Neural progenitor cell (in vitro differentiated cells): Measurements from ENCODE around the gene TMEM179. TPM values are rescaled to one million over a fixed set of nuclear protein-coding genes. Genes with fewer than 3 reads are reported as not detected.

ENCODE experiments used
- DNase-seq: peaks from one replicate; pipeline ENCODE4 v3.0.0-alpha.2; 2016; ENCODE audit warnings: low spot score
- H2AFZ ChIP-seq: fragments of 200-600 bp; sonication (generic); replicated peaks from 2 replicates; pipeline ENCODE4 v1.6.1; 2016; ENCODE audit warnings: antibody characterized with exemption
- H3F3A ChIP-seq: fragments of 200-600 bp; sonication (generic); 2 replicates; pipeline ENCODE4 v1.6.1; 2016; ENCODE audit warnings: antibody characterized with exemption, low read depth
- H3K27ac ChIP-seq: fragments of 200-600 bp; sonication (generic); 2 replicates; pipeline ENCODE4 v1.5.1; 2016; ENCODE audit warnings: mild to moderate bottlenecking
- H3K27me3 ChIP-seq: fragments of 200-600 bp; sonication (generic); 2 replicates; pipeline ENCODE4 v1.6.1; 2016; ENCODE audit warnings: mild to moderate bottlenecking, moderate library complexity
- H3K36me3 ChIP-seq: fragments of 200-600 bp; sonication (generic); 2 replicates; pipeline ENCODE4 v1.5.1; 2016
- H3K4me1 ChIP-seq: fragments of 200-600 bp; sonication (generic); 2 replicates; pipeline ENCODE4 v1.6.1; 2016; ENCODE audit warnings: mixed run types
- H3K4me2 ChIP-seq: fragments of 200-600 bp; sonication (generic); 2 replicates; pipeline ENCODE4 v1.6.1; 2016
- H3K4me3 ChIP-seq: fragments of 200-600 bp; sonication (generic); 2 replicates; pipeline ENCODE4 v1.5.1; 2016
- H3K79me2 ChIP-seq: fragments of 200-600 bp; sonication (generic); 2 replicates; pipeline ENCODE4 v1.6.1; 2016; ENCODE audit warnings: low read depth
- H3K9ac ChIP-seq: fragments of 200-600 bp; sonication (generic); 2 replicates; pipeline ENCODE4 v1.6.1; 2016
- H3K9me3 ChIP-seq: fragments of 200-600 bp; sonication (generic); 2 replicates; pipeline ENCODE4 v1.5.1; 2016; ENCODE audit warnings: low read depth
- H4K20me1 ChIP-seq: fragments of 200-600 bp; sonication (generic); 2 replicates; pipeline ENCODE4 v1.6.1; 2016; ENCODE audit warnings: low read depth
- H3K27ac Mint-ChIP-seq: 3 replicates; pipeline ENCODE4 v1.8.0; 2021; ENCODE audit warnings: mixed read lengths
- H3K27me3 Mint-ChIP-seq: 2 replicates; pipeline ENCODE4 v1.8.0; 2022; ENCODE audit warnings: low read depth, mild to moderate bottlenecking, inconsistent platforms, moderate library complexity, mixed read lengths; ENCODE audit not compliant: insufficient read depth
- H3K36me3 Mint-ChIP-seq: 3 replicates; pipeline ENCODE4 v1.8.0; 2021; ENCODE audit warnings: mixed read lengths
- H3K4me1 Mint-ChIP-seq: 3 replicates; pipeline ENCODE4 v1.8.0; 2021; ENCODE audit warnings: mixed read lengths
- H3K4me3 Mint-ChIP-seq: 3 replicates; pipeline ENCODE4 v1.8.0; 2021; ENCODE audit warnings: mild to moderate bottlenecking, moderate library complexity, mixed read lengths
- H3K9me3 Mint-ChIP-seq: 3 replicates; pipeline ENCODE4 v1.8.0; 2020; ENCODE audit warnings: mixed read lengths
- EZH2 ChIP-seq: fragments of 200-600 bp; sonication (generic); IDR thresholded peaks from 2 replicates; pipeline ENCODE4 v1.6.1; 2017; ENCODE audit warnings: antibody characterized with exemption, mild to moderate bottlenecking, moderate library complexity
- EZH2phosphoT487 ChIP-seq: fragments of 200-600 bp; sonication (generic); IDR thresholded peaks from 2 replicates; pipeline ENCODE4 v1.6.1; 2017; ENCODE audit warnings: antibody characterized with exemption
- total RNA-seq: library from RNA; depleted of rRNA; stranded (reverse); fragments of >200 nt; gene quantifications from 2 replicates; pipeline ENCODE4 v1.2.3, GENCODE V29; 2015; ENCODE audit warnings: low replicate concordance
- TF ChIP-seq, protein P1 (sequence below): fragments of 200-600 bp; sonication (generic); IDR thresholded peaks from 2 replicates; pipeline ENCODE4 v1.5.1; 2017; ENCODE audit warnings: antibody characterized with exemption, mild to moderate bottlenecking

The TMEM179 gene
- total RNA-seq, 1 donor from 2014 or later, result 0.77 TPM

DNA sequence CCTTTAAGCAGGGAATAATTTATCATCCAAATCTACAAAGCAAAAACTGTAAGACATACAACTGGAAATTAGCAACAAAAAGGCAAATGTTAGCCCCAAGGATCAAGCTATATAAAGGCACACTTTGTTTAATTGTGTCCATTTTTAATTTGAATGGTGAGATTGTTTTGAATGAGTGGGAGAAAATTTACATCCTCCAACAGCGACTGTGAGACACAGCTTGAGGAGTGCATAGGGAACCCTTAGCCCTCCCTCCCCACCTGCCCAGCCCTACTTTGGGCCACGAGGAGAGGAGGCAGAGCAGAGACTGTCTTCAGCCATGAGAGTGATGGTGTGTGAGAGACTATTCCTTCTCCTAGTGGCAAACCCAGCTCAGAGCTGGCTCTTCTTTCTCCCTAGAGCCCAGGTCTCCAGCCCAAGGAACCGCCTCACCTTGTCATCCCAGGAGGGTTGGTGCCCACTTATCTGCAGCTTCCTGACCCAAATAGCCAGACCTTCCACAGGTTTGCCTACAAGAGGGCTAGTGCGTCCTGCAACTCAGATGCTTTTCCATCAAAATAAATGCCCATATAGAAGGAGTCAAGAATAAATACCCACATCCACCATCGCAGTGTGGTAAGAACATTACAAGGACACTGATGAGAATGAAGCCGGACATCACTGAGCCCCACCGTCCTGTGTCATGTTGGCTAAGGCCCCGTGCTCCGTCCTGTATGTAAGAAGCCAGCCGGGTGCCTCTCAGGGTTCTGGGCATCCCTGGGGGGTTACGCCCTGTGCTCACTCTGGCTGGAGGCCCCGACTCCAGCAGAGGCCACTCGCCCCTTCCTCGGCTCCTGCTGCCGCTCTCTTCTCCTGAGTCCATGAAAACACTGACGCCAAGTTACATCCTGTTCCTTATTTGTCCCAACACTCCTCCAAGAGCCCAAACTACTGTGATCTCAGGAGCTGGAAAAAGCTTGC lies 61.4 kb downstream of the TMEM179 start:
- DNase-seq, result no peak
- Histone ChIP-seq H3K4me1 (no peaks in the 10 kb centered on the region), H3K9me3 (no peaks in the 10 kb centered on the region), H3K36me3 (no peaks in the 10 kb centered on the region), H3F3A (no peaks in the 10 kb centered on the region), H2AFZ (no peak overlapping the region), H4K20me1 (no peaks in the 10 kb centered on the region), H3K79me2 (no peaks in the 10 kb centered on the region), H3K4me2 (no peak overlapping the region), H3K9ac (no peak overlapping the region), H3K27ac (no peak overlapping the region), H3K27me3 (no peaks in the 10 kb centered on the region), H3K4me3 (no peak overlapping the region)
- no peaks in the 10 kb centered on the region for H3K36me3 Mint-ChIP-seq
- H3K4me1 Mint-ChIP-seq, result peaks cover 7% of the 10 kb centered on the region
- peaks cover 2% of the 10 kb centered on the region for H3K27me3 Mint-ChIP-seq
- H3K27ac Mint-ChIP-seq, result no peak overlapping the region
- TF ChIP-seq, protein P1, sequence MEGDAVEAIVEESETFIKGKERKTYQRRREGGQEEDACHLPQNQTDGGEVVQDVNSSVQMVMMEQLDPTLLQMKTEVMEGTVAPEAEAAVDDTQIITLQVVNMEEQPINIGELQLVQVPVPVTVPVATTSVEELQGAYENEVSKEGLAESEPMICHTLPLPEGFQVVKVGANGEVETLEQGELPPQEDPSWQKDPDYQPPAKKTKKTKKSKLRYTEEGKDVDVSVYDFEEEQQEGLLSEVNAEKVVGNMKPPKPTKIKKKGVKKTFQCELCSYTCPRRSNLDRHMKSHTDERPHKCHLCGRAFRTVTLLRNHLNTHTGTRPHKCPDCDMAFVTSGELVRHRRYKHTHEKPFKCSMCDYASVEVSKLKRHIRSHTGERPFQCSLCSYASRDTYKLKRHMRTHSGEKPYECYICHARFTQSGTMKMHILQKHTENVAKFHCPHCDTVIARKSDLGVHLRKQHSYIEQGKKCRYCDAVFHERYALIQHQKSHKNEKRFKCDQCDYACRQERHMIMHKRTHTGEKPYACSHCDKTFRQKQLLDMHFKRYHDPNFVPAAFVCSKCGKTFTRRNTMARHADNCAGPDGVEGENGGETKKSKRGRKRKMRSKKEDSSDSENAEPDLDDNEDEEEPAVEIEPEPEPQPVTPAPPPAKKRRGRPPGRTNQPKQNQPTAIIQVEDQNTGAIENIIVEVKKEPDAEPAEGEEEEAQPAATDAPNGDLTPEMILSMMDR, result no peak
- TF ChIP-seq EZH2phosphoT487 (no peak), EZH2 (no peak)
- H3K9me3 Mint-ChIP-seq, result no peaks in the 10 kb centered on the region
- H3K4me3 Mint-ChIP-seq, result no peak overlapping the region

DNA sequence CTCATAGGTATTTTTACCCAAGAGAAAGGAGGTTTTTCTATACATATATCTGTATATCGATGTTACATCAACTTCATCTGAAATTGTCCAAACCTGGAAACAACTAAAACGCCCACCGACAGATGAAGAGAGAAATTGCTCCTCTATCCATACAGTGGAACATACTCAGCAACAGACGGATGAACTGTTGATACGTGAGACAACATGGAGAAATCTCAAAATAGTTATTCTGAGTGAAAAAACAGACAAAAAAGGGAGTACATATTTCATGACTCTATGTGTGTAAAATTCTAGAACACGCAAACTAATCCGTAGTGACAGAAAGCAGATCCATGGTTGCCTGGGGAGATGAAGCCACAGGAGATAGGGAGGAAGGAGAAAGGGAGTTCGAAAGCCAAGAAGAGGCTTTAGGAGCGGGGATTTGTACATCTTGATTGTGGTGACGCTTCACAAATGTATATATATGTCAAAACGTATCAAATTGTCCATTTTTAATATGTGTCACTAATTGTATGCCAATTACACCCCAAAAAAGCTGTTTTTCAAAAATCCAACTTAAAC lies 62.6 kb downstream of the TMEM179 start:
- H3F3A ChIP-seq, result no peaks in the 10 kb centered on the region
- H4K20me1 ChIP-seq, result no peaks in the 10 kb centered on the region
- DNase-seq, result no peak
- Mint-ChIP-seq H3K4me3 (no peak overlapping the region), H3K9me3 (no peaks in the 10 kb centered on the region), H3K4me1 (peaks cover 7% of the 10 kb centered on the region), H3K27ac (no peak overlapping the region), H3K27me3 (peaks cover 2% of the 10 kb centered on the region), H3K36me3 (no peaks in the 10 kb centered on the region)
- no peaks in the 10 kb centered on the region for H3K36me3 ChIP-seq
- H3K4me2 ChIP-seq, result no peak overlapping the region
- H3K27ac ChIP-seq, result no peak overlapping the region
- no peaks in the 10 kb centered on the region for H3K79me2 ChIP-seq
- no peaks in the 10 kb centered on the region for H3K4me1 ChIP-seq
- no peak overlapping the region for H2AFZ ChIP-seq
- no peaks in the 10 kb centered on the region for H3K9me3 ChIP-seq
- no peak overlapping the region for H3K9ac ChIP-seq
- TF ChIP-seq, protein P1, result no peak
- TF ChIP-seq EZH2, result no peak
- no peak for TF ChIP-seq EZH2phosphoT487
- H3K27me3 ChIP-seq, result no peaks in the 10 kb centered on the region
- H3K4me3 ChIP-seq, result no peak overlapping the region

Other genes starting within 250 kb of the TMEM179 start
- gene C14orf180, start 25.0 kb downstream of the TMEM179 start, total RNA-seq, result not detected in 2 replicates
- 7.8 and 24.0 TPM in 2 replicates for gene INF2, start 84.8 kb upstream of the TMEM179 start, total RNA-seq
- gene ADSS1, start 119.5 kb upstream of the TMEM179 start, total RNA-seq, result 25.3 and 26.4 TPM in 2 replicates
- gene SIVA1, start 148.4 kb upstream of the TMEM179 start, total RNA-seq, result 139 and 231 TPM in 2 replicates
- gene AKT1, start 191.0 kb upstream of the TMEM179 start, total RNA-seq, result 67.2 and 92.4 TPM in 2 replicates
- 0.41 and 1.1 TPM in 2 replicates for gene ZBTB42, start 196.3 kb upstream of the TMEM179 start, total RNA-seq